ENCODE measurements around the gene PLCB3.

DNA sequence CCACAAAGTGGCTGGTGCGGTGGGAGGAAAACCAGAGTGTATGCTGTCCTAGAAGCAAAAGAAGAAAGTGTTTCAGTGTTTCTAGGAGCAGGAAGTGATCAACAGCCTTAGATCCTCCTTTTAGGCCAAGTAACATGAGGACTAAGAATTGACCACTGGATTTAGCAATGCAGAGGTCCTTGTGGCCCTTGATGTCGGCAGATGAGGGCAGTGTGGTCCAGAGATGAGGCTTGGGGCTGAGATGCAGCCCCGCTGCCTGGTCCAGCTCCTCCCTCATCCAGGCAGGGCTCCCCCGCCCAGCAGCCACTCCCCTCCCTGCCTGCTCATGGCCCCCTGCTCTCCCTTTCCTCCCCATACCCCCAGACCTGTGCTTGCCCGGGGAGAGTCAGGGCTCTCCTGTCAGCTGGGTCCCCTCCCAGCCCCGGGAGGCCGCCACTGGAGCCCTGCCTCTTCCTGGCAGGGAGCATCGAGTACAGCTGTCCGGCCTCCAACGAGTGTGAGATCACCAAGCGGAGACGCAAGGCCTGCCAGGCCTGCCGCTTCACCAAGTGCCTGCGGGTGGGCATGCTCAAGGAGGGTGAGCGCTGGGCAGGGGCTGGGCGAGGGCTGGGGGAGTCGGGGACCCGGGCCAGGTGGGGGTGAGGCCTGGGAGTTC lies 62.3 kb downstream of the PLCB3 start:
- TF ChIP-seq POLR2A (IDR thresholded peaks at IDR 0.05) = no peak
- TF ChIP-seq, protein P1, sequence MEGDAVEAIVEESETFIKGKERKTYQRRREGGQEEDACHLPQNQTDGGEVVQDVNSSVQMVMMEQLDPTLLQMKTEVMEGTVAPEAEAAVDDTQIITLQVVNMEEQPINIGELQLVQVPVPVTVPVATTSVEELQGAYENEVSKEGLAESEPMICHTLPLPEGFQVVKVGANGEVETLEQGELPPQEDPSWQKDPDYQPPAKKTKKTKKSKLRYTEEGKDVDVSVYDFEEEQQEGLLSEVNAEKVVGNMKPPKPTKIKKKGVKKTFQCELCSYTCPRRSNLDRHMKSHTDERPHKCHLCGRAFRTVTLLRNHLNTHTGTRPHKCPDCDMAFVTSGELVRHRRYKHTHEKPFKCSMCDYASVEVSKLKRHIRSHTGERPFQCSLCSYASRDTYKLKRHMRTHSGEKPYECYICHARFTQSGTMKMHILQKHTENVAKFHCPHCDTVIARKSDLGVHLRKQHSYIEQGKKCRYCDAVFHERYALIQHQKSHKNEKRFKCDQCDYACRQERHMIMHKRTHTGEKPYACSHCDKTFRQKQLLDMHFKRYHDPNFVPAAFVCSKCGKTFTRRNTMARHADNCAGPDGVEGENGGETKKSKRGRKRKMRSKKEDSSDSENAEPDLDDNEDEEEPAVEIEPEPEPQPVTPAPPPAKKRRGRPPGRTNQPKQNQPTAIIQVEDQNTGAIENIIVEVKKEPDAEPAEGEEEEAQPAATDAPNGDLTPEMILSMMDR (IDR thresholded peaks at IDR 0.05) = no peak

Data from right lobe of liver (tissue), 4 donors.